HG03045 (cell line): Measurements from ENCODE around the gene PLEKHA7.
"Not testable (repeated sequence)": the region's sequence is repeated elsewhere in the genome, so short reads cannot be mapped to it uniquely, and the experiment has no call there.

Source experiments
- ATAC-seq: cut with Tn5 transposase; IDR thresholded peaks from one replicate; pipeline ENCODE4 v1.9.1; 2021; ENCODE audit warnings: mild to moderate bottlenecking, moderate library complexity; ENCODE audit not compliant: unreplicated experiment

Gene PLEKHA7

DNA sequence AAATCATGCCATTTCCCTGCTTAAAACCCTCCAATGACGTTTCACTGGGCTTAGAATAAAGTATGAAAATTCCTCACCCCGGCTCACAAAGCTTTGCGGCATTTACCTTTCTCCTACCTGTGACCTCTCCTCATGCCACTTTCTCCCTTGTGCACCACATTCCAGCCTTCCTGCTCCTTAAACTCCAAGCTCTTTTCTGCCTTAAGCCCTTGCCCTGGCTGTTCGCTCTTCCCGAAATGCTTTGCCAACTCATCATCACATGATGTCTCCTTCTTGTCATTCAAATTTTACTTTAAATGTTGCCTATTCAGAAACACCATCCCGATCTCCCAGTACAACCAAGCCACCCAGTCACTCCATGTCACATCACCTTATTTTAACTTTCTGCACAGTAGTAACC lies 2.0 kb downstream of the PLEKHA7 start:
- ATAC-seq = no peak

- ATAC-seq = no peak
Observed at GRCh38 chr11:17010851-17011420, 3.3 kb downstream of the PLEKHA7 start.

GRCh38 chr11:17008099-17008498 lies 6.1 kb downstream of the PLEKHA7 start:
- ATAC-seq = no peak

- no peak for ATAC-seq
Observed at GRCh38 chr11:17005646-17006045, 8.6 kb downstream of the PLEKHA7 start.

DNA sequence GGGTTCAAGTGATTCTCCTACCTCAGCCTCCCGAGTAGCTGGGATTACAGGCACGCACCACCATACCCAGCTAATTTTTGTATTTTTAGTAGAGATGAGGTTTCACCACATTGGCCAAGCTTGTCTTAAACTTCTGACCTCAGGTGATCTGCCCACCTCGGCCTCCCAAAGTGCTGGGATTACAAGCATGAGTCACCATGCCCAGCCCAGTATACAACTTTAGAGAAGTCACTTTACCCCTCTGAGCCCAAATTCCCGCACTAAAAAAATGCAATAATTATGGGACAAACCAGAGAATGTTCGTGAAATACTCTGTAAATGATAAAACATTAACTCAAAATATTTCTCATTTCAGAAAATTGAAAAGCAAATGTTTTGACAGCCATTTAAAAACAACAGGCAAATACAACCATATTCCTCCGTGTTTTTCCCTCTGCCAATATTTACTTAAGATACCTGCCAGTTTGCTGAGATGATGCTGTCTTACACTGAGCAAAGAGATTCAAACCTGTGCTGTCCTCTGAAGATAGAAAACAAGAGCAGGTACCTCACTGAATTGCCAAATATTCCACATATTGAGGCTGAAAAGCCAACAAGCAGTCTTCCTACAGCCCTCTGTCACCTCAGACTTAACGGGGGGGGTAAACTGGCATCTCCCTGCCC lies 9.6 kb downstream of the PLEKHA7 start:
- no peak for ATAC-seq

GRCh38 chr11:17003426-17003825 lies 10.8 kb downstream of the PLEKHA7 start:
- ATAC-seq = no peak

GRCh38 chr11:17002543-17002942 lies 11.7 kb downstream of the PLEKHA7 start:
- no peak for ATAC-seq

- ATAC-seq = no peak
Observed at GRCh38 chr11:17001806-17002205, 12.4 kb downstream of the PLEKHA7 start.

DNA sequence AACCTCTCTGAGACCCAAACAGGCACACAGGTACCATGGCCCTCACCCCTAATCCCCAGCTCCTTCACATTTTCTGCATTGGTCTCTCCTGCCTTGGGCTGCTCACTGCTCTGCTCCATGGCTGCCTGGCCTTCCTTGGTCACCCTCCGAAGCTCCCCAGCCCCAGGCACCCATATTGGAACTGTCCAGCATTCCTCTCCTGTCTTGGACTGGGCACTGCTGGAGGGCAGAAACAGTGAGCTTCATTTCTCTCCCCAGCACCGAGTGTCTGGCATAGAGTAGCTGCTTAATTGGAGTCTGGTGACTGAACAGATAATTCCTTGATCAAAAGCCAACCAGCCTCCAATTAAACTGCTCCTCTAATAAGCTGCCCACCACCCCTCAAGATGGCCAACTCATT lies 13.2 kb downstream of the PLEKHA7 start:
- no peak for ATAC-seq

GRCh38 chr11:17000253-17000652 lies 14.0 kb downstream of the PLEKHA7 start:
- not testable (repeated sequence) for ATAC-seq

GRCh38 chr11:16999116-16999515 lies 15.1 kb downstream of the PLEKHA7 start:
- ATAC-seq = no peak

- ATAC-seq = no peak
Observed at GRCh38 chr11:16997624-16998023, 16.6 kb downstream of the PLEKHA7 start.

DNA sequence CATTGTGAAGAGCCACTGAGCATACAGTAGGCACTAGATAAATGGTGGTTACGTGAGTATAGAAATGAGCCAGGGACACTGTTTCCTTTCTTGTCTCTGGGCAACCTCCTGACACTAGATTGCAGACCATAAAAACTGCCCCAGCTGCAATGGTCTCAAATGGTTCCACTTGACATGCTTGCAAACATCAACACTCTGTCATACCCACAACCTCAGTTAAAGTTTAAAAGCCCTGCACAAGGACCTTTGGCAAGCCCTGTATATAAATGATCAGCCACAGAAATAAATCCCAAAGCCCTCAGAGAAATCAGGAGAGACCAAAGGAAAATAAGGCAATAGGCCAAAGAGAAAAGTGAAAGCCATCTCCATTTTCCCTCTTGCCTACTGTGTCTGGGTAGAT lies 20.7 kb downstream of the PLEKHA7 start:
- no peak for ATAC-seq

DNA sequence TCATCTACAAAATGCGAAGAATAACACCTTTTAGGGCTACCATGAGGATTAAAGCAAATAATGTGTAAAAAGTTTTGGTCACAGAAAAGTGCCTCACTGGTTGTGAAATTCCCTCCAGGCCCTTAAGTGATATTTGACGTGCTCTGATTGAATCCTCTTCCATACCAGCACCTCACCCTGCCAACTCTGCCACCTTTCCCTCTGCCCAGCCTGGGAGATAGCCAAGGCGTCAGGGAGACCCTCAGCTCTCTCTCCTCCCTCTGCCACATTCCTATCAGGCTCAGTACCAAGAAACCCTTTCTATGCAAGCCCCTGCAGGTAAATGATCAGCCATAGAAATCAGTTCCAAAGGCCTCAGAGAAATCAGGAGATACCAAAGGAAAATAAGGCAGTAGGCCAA lies 21.4 kb downstream of the PLEKHA7 start:
- ATAC-seq = no peak

GRCh38 chr11:16989554-16989953 lies 24.7 kb downstream of the PLEKHA7 start:
- ATAC-seq = no peak

- ATAC-seq = no peak
Observed at GRCh38 chr11:16987205-16987568, 27.0 kb downstream of the PLEKHA7 start.

- peak; percentile 96 for ATAC-seq
Observed at GRCh38 chr11:16986434-16987204, 27.6 kb downstream of the PLEKHA7 start.

- no peak for ATAC-seq
Observed at GRCh38 chr11:16985297-16985696, 28.9 kb downstream of the PLEKHA7 start.

DNA sequence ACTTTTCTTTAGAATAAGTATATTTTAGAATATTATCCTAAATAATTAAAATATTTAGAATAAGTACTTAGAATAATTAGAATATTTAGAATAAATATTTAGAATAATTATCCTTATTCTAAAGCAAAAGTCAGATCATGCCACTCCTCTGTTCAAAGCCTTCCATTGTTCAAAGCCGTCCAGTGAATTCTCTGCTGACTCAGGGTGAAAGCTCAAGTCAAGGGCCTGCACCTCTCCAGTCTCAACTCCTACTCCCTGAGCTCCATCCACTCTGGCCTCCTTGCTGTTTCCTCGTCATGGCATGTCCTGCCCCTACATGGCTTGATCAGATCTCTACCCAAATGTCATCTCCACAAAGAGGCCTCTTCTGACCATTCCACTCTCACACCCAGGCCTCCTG lies 30.0 kb downstream of the PLEKHA7 start:
- ATAC-seq = no peak

DNA sequence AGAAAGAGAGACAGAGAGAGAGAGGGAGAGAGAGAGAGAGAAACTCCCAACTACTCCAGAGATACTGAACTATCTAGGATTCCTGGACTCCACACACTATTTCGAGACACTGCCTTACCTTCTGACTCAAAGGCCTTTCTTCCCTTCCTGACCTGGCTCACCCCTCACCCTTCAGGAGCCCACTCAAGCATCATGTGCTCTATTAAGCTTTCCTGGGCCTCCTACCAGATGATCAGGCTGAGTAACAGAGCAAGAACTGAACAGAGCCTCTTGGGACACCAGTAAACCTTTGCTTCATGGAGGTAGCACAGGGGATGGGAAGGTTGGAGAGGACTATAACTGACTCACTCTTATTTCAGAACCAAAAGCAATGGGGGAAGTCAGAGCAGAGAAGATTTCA lies 31.4 kb downstream of the PLEKHA7 start:
- ATAC-seq = no peak

GRCh38 chr11:16982256-16982671 lies 31.9 kb downstream of the PLEKHA7 start:
- no peak for ATAC-seq

GRCh38 chr11:16981651-16982194 lies 32.5 kb downstream of the PLEKHA7 start:
- no peak for ATAC-seq
